Measurements from ENCODE around the gene GMPPB.

The GMPPB gene

GRCh38 chr3:49725906-49726681 lies 2.3 kb upstream of the GMPPB start:
- Histone ChIP-seq H3K4me3 (no peak overlapping the region), H3K27ac (no peak overlapping the region), H3K9ac (ENCODE audit: insufficient read length) (no peak overlapping the region), H3K9me3 (ENCODE audit: low read depth, low read length) (no peaks in the 10 kb centered on the region), H3K36me3 (ENCODE audit: insufficient read depth, low read length) (no peaks in the 10 kb centered on the region; the same call in 1 of the 2 replicates)
- TF ChIP-seq FOXP2 (optimal IDR thresholded peaks at IDR 0.05; ENCODE audit: control extremely low read depth, extremely low read length, insufficient read depth): no peak
- no peak for DNase-seq (ENCODE audit: low read depth, low spot score)

GRCh38 chr3:49724586-49724985 lies 835 bp upstream of the GMPPB start:
- DNase-seq (ENCODE audit: low read depth, low spot score): no peak
- Histone ChIP-seq H3K27ac (no peak overlapping the region), H3K9me3 (ENCODE audit: low read depth, low read length) (no peaks in the 10 kb centered on the region), H3K4me3 (peak overlapping the region; percentile 84), H3K9ac (ENCODE audit: insufficient read length) (peak overlapping the region; percentile 82), H3K36me3 (ENCODE audit: insufficient read depth, low read length) (no peaks in the 10 kb centered on the region; the same call in 1 of the 2 replicates)
- no peak for TF ChIP-seq POLR2AphosphoS5 (IDR thresholded peaks at IDR 0.05; ENCODE audit: borderline replicate concordance, low read depth, low read length)
- no peak for TF ChIP-seq EZH2 (IDR thresholded peaks at IDR 0.05)
- no peak for TF ChIP-seq FOXP2 (optimal IDR thresholded peaks at IDR 0.05; ENCODE audit: control extremely low read depth, extremely low read length, insufficient read depth)

- peak overlapping the region; percentile 86 for H3K9ac ChIP-seq (ENCODE audit: insufficient read length)
- TF ChIP-seq EZH2 (IDR thresholded peaks at IDR 0.05) (no peak), POLR2AphosphoS5 (IDR thresholded peaks at IDR 0.05; ENCODE audit: borderline replicate concordance, low read depth, low read length) (no peak), FOXP2 (optimal IDR thresholded peaks at IDR 0.05; ENCODE audit: control extremely low read depth, extremely low read length, insufficient read depth) (no peak)
- no peaks in the 10 kb centered on the region for H3K9me3 ChIP-seq (ENCODE audit: low read depth, low read length)
- no peaks in the 10 kb centered on the region; the same call in 1 of the 2 replicates for H3K36me3 ChIP-seq (ENCODE audit: insufficient read depth, low read length)
- peak overlapping the region; percentile 84 for H3K4me3 ChIP-seq
- H3K27ac ChIP-seq: no peak overlapping the region; the same call in 1 of the 2 replicates
- DNase-seq (ENCODE audit: low read depth, low spot score): no peak
Measured at GRCh38 chr3:49723296-49723627, 489 bp downstream of the GMPPB start.

- H3K36me3 ChIP-seq (ENCODE audit: insufficient read depth, low read length): no peaks in the 10 kb centered on the region; the same call in 1 of the 2 replicates
- no peak overlapping the region for H3K27ac ChIP-seq
Measured at GRCh38 chr3:49722896-49723295, 855 bp downstream of the GMPPB start.

GRCh38 chr3:49721896-49722781 lies 1.6 kb downstream of the GMPPB start:
- Histone ChIP-seq H3K9me3 (ENCODE audit: low read depth, low read length) (no peaks in the 10 kb centered on the region), H3K36me3 (ENCODE audit: insufficient read depth, low read length) (no peaks in the 10 kb centered on the region; the same call in 1 of the 2 replicates), H3K9ac (ENCODE audit: insufficient read length) (no peak overlapping the region), H3K4me3 (no peak overlapping the region), H3K27ac (no peak overlapping the region)
- TF ChIP-seq FOXP2 (optimal IDR thresholded peaks at IDR 0.05; ENCODE audit: control extremely low read depth, extremely low read length, insufficient read depth): no peak
- no peak for TF ChIP-seq EZH2 (IDR thresholded peaks at IDR 0.05)
- no peak for TF ChIP-seq POLR2AphosphoS5 (IDR thresholded peaks at IDR 0.05; ENCODE audit: borderline replicate concordance, low read depth, low read length)
- DNase-seq (ENCODE audit: low read depth, low spot score): no peak

More at GRCh38 chr3:49722896-49723295, 855 bp downstream of the GMPPB start:
- Histone ChIP-seq H3K9ac (ENCODE audit: insufficient read length) (peak overlapping the region; percentile 86), H3K4me3 (peak overlapping the region; percentile 84), H3K9me3 (ENCODE audit: low read depth, low read length) (no peaks in the 10 kb centered on the region)
- TF ChIP-seq FOXP2 (optimal IDR thresholded peaks at IDR 0.05; ENCODE audit: control extremely low read depth, extremely low read length, insufficient read depth) (no peak), POLR2AphosphoS5 (IDR thresholded peaks at IDR 0.05; ENCODE audit: borderline replicate concordance, low read depth, low read length) (no peak), EZH2 (IDR thresholded peaks at IDR 0.05) (no peak)
- DNase-seq (ENCODE audit: low read depth, low spot score): no peak

- Histone ChIP-seq H3K36me3 (ENCODE audit: insufficient read depth, low read length) (no peaks in the 10 kb centered on the region; the same call in 1 of the 2 replicates), H3K9ac (ENCODE audit: insufficient read length) (no peak overlapping the region), H3K9me3 (ENCODE audit: low read depth, low read length) (no peaks in the 10 kb centered on the region), H3K27ac (no peak overlapping the region), H3K4me3 (no peak overlapping the region)
- TF ChIP-seq POLR2AphosphoS5 (IDR thresholded peaks at IDR 0.05; ENCODE audit: borderline replicate concordance, low read depth, low read length) (no peak), FOXP2 (optimal IDR thresholded peaks at IDR 0.05; ENCODE audit: control extremely low read depth, extremely low read length, insufficient read depth) (no peak), EZH2 (IDR thresholded peaks at IDR 0.05) (no peak)
- no peak for DNase-seq (ENCODE audit: low read depth, low spot score)
Measured at GRCh38 chr3:49721596-49721895, 2.2 kb downstream of the GMPPB start.

GRCh38 chr3:49720855-49721595 lies 2.7 kb downstream of the GMPPB start:
- Histone ChIP-seq H3K9me3 (ENCODE audit: low read depth, low read length) (no peaks in the 10 kb centered on the region), H3K9ac (ENCODE audit: insufficient read length) (no peak overlapping the region), H3K36me3 (ENCODE audit: insufficient read depth, low read length) (no peaks in the 10 kb centered on the region; the same call in 1 of the 2 replicates), H3K27ac (no peak overlapping the region), H3K4me3 (no peak overlapping the region)
- TF ChIP-seq POLR2AphosphoS5 (IDR thresholded peaks at IDR 0.05; ENCODE audit: borderline replicate concordance, low read depth, low read length) (peak; percentile 13; the same call in 1 of the 2 replicates), EZH2 (IDR thresholded peaks at IDR 0.05) (no peak)
- DNase-seq (ENCODE audit: low read depth, low spot score): no peak

All from SK-N-MC (cell line).